Embryonic facial prominence (tissue), 1 donor: ENCODE measurements around the gene ANKRD36C.
A peak's percentile ranks its signal among the peaks of the same experiment; 100 is the strongest.
"Not testable (repeated sequence)": the region's sequence is repeated elsewhere in the genome, so short reads cannot be mapped to it uniquely, and the experiment has no call there.

Source experiments
- DNase-seq: peaks from one replicate; pipeline ENCODE4 v3.0.0-alpha.2; 2016; ENCODE audit errors: extremely low spot score

The ANKRD36C gene

GRCh38 chr2:95991351-95992094 is at the start of gene ANKRD36C:
Gene ANKRD36C, minus strand, starts transcription at chr2:95991824. Its CDS starts 116 bp downstream, at chr2:95991708.
- not testable (repeated sequence) for DNase-seq

GRCh38 chr2:96035554-96035953 is 43.9 kb upstream of the ANKRD36C start:
- not testable (repeated sequence) for DNase-seq

GRCh38 chr2:96034792-96035191 is 43.2 kb upstream of the ANKRD36C start, which contains the start of gene GPAT2:
Gene GPAT2, minus strand, starts transcription at chr2:96034916. Its CDS starts 2,557 bp downstream, at chr2:96032359.
- not testable (repeated sequence) for DNase-seq

- not testable (repeated sequence) for DNase-seq
These were observed 42.4 kb upstream of the ANKRD36C start for GRCh38 chr2:96033997-96034396.

- DNase-seq: not testable (repeated sequence)
These were observed 36.2 kb upstream of the ANKRD36C start for GRCh38 chr2:96027725-96028325.

GRCh38 chr2:96025755-96026154 is 34.1 kb upstream of the ANKRD36C start:
- not testable (repeated sequence) for DNase-seq

GRCh38 chr2:96025194-96025492 is 33.5 kb upstream of the ANKRD36C start:
- DNase-seq: no peak

- no peak for DNase-seq
These were observed 32.9 kb upstream of the ANKRD36C start for GRCh38 chr2:96024336-96025193.

- DNase-seq: not testable (repeated sequence)
These were observed 32.1 kb upstream of the ANKRD36C start for GRCh38 chr2:96023701-96024100.

GRCh38 chr2:96022701-96023447 is 31.2 kb upstream of the ANKRD36C start:
- not testable (repeated sequence) for DNase-seq

GRCh38 chr2:96022126-96022525 is 30.5 kb upstream of the ANKRD36C start:
- not testable (repeated sequence) for DNase-seq

- DNase-seq: not testable (repeated sequence)
These were observed 29.5 kb upstream of the ANKRD36C start for GRCh38 chr2:96021142-96021541.

- not testable (repeated sequence) for DNase-seq
These were observed 28.4 kb upstream of the ANKRD36C start for GRCh38 chr2:96019909-96020590.

- not testable (repeated sequence) for DNase-seq
These were observed 24.7 kb upstream of the ANKRD36C start for GRCh38 chr2:96016321-96016720.

GRCh38 chr2:96012792-96013264 is 21.2 kb upstream of the ANKRD36C start:
- not testable (repeated sequence) for DNase-seq

- not testable (repeated sequence) for DNase-seq
These were observed 20.6 kb upstream of the ANKRD36C start for GRCh38 chr2:96012086-96012791.

- DNase-seq: not testable (repeated sequence)
These were observed 19.5 kb upstream of the ANKRD36C start for GRCh38 chr2:96011129-96011455.

- DNase-seq: peak; percentile 65
These were observed 18.9 kb upstream of the ANKRD36C start for GRCh38 chr2:96010320-96011128.

GRCh38 chr2:96009833-96010232 is 18.2 kb upstream of the ANKRD36C start:
- not testable (repeated sequence) for DNase-seq
